GM15510 (cell line): ENCODE measurements around the gene NR5A2.

Source experiments
- POLR2A ChIP-seq: IDR thresholded peaks from 3 replicates; pipeline ENCODE4 v1.6.1; 2011; ENCODE audit warnings: borderline replicate concordance; ENCODE audit not compliant: insufficient read length; ENCODE audit errors: extremely low read depth

The NR5A2 gene

GRCh38 chr1:200030791-200031190, 3.3 kb downstream of the NR5A2 start:
- TF ChIP-seq POLR2A, result no peak

- no peak for TF ChIP-seq POLR2A
These were observed 6.2 kb downstream of the NR5A2 start for GRCh38 chr1:200033511-200034261.

DNA sequence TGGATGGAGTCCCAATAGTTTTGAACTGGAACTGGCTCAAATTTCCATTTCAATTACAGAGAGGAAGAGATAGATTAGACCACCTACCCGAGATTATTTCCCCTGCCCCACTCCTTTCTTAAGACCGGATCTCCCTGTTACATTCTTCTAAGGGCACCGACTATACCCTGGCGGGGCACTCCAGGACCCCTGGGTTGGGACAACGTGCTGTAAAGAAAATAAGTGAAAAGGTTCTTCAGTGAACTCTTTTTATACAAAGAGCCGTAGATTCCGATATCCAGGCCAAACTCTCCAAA, 6.7 kb downstream of the NR5A2 start:
- TF ChIP-seq POLR2A, result no peak

DNA sequence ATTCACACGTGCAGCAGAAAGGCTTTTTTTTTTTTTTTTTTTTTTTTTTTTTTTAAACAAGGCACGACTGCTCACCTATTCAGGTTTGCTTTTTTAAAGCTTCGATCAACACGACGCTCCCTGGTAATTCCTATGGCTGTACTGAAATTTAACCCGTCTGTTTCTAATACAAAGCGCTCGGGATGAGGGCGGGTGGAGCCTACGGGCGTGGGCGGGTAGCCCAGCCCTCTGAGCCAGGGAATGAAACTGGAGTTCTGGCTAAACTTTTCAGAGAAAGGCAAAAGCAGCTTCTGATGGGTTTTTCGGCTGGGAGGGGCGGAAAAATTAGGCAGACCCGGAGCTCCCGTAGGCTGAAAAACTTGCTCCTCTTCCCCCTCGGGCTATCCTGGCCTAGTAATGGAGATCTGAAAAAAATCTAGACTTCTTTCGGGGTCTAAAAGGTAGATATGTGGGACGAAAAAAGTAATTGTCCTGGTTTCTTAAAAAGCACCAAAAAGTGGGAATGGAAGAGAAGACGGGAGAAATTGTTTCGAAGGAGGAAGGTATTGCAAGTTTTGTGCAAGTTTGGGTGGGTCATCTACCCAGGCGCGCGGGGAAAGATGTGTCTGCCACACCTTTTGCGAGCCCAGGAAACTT, 7.4 kb downstream of the NR5A2 start:
- no peak for TF ChIP-seq POLR2A

- no peak for TF ChIP-seq POLR2A
These were observed 8.0 kb downstream of the NR5A2 start for GRCh38 chr1:200035397-200035955.

- TF ChIP-seq POLR2A, result no peak
These were observed 8.6 kb downstream of the NR5A2 start for GRCh38 chr1:200035956-200036618.

- TF ChIP-seq POLR2A, result no peak
These were observed 9.2 kb downstream of the NR5A2 start for GRCh38 chr1:200036619-200037270.

DNA sequence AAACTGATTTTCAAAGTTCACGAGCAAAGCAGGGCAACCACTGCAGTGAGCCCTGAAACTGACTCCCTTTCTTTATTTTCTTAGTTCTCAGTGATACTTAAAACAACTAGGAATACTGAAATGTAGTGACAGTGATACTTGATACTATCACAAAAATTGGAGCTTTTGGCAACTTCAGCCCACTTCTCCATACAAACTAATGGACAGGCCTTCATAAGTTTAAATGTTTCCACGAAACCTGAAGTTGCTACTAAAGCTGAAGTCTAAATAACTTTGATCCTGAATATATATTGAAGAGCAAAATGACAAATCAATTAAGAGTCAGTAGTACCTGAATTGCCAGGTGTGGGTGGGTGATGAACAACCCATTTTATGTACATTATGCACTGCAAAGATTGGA, 10.0 kb downstream of the NR5A2 start:
- no peak for TF ChIP-seq POLR2A

DNA sequence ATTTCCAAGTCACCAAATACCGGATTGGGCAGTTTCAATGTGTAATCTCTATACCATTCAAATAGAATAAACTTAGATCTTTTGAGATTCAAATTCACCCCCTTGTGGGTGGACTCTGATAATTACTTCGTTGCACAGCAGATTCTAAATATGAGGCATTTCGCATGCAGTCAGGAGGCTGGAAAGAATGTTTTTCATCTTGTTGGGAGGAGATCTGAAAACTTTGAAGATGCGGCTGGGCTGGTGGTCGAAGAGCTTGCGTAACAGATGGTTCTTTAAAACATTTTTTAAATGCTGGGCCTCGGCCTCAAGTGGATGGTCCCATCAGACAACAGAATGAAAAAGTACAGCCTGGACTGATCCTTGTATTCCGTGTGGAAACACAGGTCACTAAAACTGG, 10.4 kb downstream of the NR5A2 start:
- TF ChIP-seq POLR2A, result no peak

GRCh38 chr1:200038325-200038980, 10.9 kb downstream of the NR5A2 start:
- TF ChIP-seq POLR2A, result no peak

DNA sequence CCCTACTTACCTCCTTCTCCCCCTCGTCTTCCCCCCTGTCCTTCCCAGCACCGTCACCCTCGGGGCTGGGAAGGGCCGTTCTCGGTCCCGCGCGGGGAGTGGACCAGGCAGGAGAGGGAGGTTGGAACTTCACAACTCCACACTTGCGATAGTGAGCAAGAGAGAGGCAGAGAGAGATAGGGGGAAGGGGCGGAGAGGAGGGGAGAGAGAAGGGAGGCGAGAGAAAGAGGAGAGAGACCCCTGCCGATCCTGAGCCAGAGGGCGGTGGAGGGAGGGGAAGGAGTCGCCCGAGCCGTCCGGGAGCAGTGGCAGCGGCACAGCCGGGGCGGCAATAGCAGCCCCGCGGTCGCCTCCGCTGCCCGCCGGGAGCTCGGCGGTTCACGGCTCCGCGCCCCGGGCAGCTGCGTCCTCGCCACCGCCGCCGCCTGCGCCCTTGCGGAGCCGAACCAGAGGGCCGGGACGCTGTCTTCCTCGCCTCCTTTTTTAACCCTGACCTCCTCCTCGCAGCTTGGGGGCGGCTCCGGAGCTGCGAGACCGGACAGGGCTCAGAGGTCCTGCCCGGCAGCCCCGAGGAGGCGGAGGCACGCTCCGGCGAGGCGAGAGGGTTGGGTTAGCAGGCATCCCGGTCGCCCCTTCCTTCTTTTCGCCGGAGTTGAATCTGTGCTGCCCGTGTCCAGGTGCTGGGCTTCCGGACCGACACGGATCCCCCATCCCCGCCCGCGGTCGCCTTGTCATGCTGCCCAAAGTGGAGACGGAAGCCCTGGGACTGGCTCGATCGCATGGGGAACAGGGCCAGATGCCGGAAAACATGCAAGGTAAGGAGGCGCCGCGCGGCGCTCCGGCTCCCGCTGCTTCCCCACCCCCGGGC, 11.7 kb downstream of the NR5A2 start:
- no peak for TF ChIP-seq POLR2A

DNA sequence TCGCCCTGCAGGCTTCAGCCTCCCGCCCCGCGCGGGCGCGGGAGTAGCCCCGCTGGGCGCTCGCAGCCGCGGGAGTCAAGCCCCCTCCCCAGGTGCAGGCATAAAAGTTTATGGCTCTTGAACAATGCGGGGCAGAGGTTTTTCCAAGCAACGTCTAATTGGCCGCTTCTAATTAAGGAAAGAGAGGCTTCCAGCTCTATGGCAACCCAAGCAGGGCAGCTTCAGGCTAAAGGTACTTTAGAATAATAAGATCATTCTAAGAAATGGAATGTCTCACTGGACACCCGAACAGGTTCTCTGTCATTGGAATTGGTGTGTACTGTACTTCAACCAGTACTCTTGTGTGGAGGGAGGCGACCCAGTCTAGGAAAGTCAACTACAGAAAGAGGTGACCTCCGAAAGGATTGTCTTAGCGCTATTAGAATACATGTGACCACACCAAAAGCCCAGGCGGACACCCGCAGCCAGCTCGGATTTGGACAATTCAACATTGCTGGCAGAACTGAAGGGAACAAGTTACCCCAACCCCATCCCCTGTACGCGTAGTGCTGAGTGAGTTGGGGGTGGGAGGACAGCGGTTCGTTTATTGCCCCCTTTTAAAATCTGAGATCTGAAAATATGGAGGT, 12.5 kb downstream of the NR5A2 start:
- TF ChIP-seq POLR2A, result no peak

GRCh38 chr1:200040481-200041138, 13.1 kb downstream of the NR5A2 start:
- no peak for TF ChIP-seq POLR2A
